KMS-11 (cell line): Measurements from ENCODE around the gene PAN2.

Source experiments
- H2AFZ ChIP-seq: fragments of 200-600 bp; sonication (generic); 2 replicates; pipeline ENCODE4 v1.6.1; 2016; ENCODE audit warnings: antibody characterized with exemption, mixed run types, low read depth
- H3K27ac ChIP-seq: fragments of 200-600 bp; sonication (generic); 2 replicates; pipeline ENCODE4 v1.6.1; 2016; ENCODE audit warnings: mild to moderate bottlenecking, mixed run types
- H3K27me3 ChIP-seq: fragments of 200-600 bp; sonication (generic); 2 replicates; pipeline ENCODE4 v1.6.1; 2017; ENCODE audit warnings: mild to moderate bottlenecking, low read depth, mixed run types, moderate library complexity; ENCODE audit not compliant: insufficient read depth
- H3K36me3 ChIP-seq: fragments of 200-600 bp; sonication (generic); 2 replicates; pipeline ENCODE4 v1.6.1; 2017; ENCODE audit warnings: mild to moderate bottlenecking, mixed run types; ENCODE audit not compliant: insufficient read depth
- H3K4me1 ChIP-seq: fragments of 200-600 bp; sonication (generic); 2 replicates; pipeline ENCODE4 v1.6.1; 2016; ENCODE audit warnings: mild to moderate bottlenecking, low read depth, mixed run types; ENCODE audit not compliant: poor library complexity, severe bottlenecking
- H3K4me2 ChIP-seq: fragments of 200-600 bp; sonication (generic); 2 replicates; pipeline ENCODE4 v1.7.0; 2016; ENCODE audit warnings: mild to moderate bottlenecking, mixed run types
- H3K4me3 ChIP-seq: fragments of 200-600 bp; sonication (generic); IDR thresholded peaks from 2 replicates; pipeline ENCODE4 v1.6.1; 2017; ENCODE audit warnings: low read depth, low read length, mixed read lengths; ENCODE audit not compliant: insufficient read depth
- H3K79me2 ChIP-seq: fragments of 200-600 bp; sonication (generic); 2 replicates; pipeline ENCODE4 v1.6.1; 2016; ENCODE audit warnings: low read depth, mixed run types; ENCODE audit not compliant: insufficient read depth
- H3K9ac ChIP-seq: fragments of 200-600 bp; sonication (generic); 2 replicates; pipeline ENCODE4 v1.6.1; 2016; ENCODE audit warnings: mild to moderate bottlenecking, mixed run types
- H4K20me1 ChIP-seq: fragments of 200-600 bp; sonication (generic); 2 replicates; pipeline ENCODE4 v1.6.1; 2016; ENCODE audit warnings: mild to moderate bottlenecking, mixed run types; ENCODE audit not compliant: insufficient read depth
- CTCF ChIP-seq: fragments of 200-600 bp; sonication (generic); conservative IDR thresholded peaks from 2 replicates; pipeline ENCODE4 v1.6.1; 2017; ENCODE audit warnings: low read depth, mild to moderate bottlenecking, antibody characterized with exemption, low read length, moderate library complexity, mixed read lengths

Gene PAN2

GRCh38 chr12:56366948-56367347, 33.1 kb upstream of the PAN2 start:
- Histone ChIP-seq H3K9ac (no peak overlapping the region), H3K27me3 (no peaks in the 10 kb centered on the region), H3K79me2 (no peaks in the 10 kb centered on the region), H3K4me2 (no peak overlapping the region), H2AFZ (no peak overlapping the region), H3K4me3 (no peak overlapping the region), H3K27ac (no peak overlapping the region), H4K20me1 (no peaks in the 10 kb centered on the region), H3K36me3 (no peaks in the 10 kb centered on the region), H3K4me1 (no peaks in the 10 kb centered on the region)
- no peak for TF ChIP-seq CTCF

GRCh38 chr12:56362130-56363059, 28.6 kb upstream of the PAN2 start, which contains the start of gene APOF:
Gene APOF (minus strand): TSS chr12:56362857. CDS start chr12:56362745, 112 bp downstream.
- Histone ChIP-seq H3K36me3 (no peaks in the 10 kb centered on the region), H3K9ac (no peak within 1 kb of the TSS), H3K27me3 (no peaks in the 10 kb centered on the region), H3K27ac (no peak within 1 kb of the TSS), H3K4me2 (no peak within 1 kb of the TSS), H4K20me1 (no peaks in the 10 kb centered on the region), H3K4me1 (peaks cover 26% of the 10 kb centered on the region), H2AFZ (no peak within 1 kb of the TSS), H3K79me2 (peaks cover 13% of the 10 kb centered on the region), H3K4me3 (no peak within 1 kb of the TSS)
- TF ChIP-seq CTCF = no peak

GRCh38 chr12:56361487-56362129, 27.8 kb upstream of the PAN2 start:
- no peak overlapping the region for H3K4me3 ChIP-seq
- H2AFZ ChIP-seq = no peak overlapping the region
- no peak overlapping the region for H3K9ac ChIP-seq
- no peak for TF ChIP-seq CTCF
- H3K27ac ChIP-seq = no peak overlapping the region
- H3K4me2 ChIP-seq = no peak overlapping the region
- no peaks in the 10 kb centered on the region for H3K27me3 ChIP-seq
- no peaks in the 10 kb centered on the region for H3K36me3 ChIP-seq
- H4K20me1 ChIP-seq = no peaks in the 10 kb centered on the region
- peaks cover 33% of the 10 kb centered on the region for H3K4me1 ChIP-seq
- H3K79me2 ChIP-seq = peaks cover 18% of the 10 kb centered on the region

- peak within 1 kb of the TSS; percentile 64 for H3K27ac ChIP-seq
- H3K9ac ChIP-seq = peak within 1 kb of the TSS; percentile 17; the same call in 1 of the 2 replicates
- peak within 1 kb of the TSS; percentile 48 for H2AFZ ChIP-seq
- no peaks in the 10 kb centered on the region for H3K27me3 ChIP-seq
- peaks cover 18% of the 10 kb centered on the region for H3K79me2 ChIP-seq
- H3K4me3 ChIP-seq = peak within 1 kb of the TSS; percentile 71
- H3K4me1 ChIP-seq = peaks cover 36% of the 10 kb centered on the region
- TF ChIP-seq CTCF = no peak
- no peaks in the 10 kb centered on the region for H4K20me1 ChIP-seq
- H3K36me3 ChIP-seq = no peaks in the 10 kb centered on the region; the same call in 1 of the 2 replicates
- H3K4me2 ChIP-seq = peak within 1 kb of the TSS; percentile 66
Observed at GRCh38 chr12:56359851-56360767, 26.3 kb upstream of the PAN2 start, which contains the start of gene STAT2. Gene STAT2 (minus strand): TSS chr12:56360107. CDS start chr12:56356571, 3,536 bp downstream.
